Measurements from ENCODE around the gene RORC.

Gene RORC

GRCh38 chr1:151825751-151826660 is 5.6 kb downstream of the RORC start:
- DNase-seq = peak; percentile 52

- DNase-seq = no peak
Observed at GRCh38 chr1:151825204-151825603, 6.4 kb downstream of the RORC start.

GRCh38 chr1:151823175-151823574 is 8.4 kb downstream of the RORC start:
- DNase-seq = no peak

GRCh38 chr1:151822404-151822803 is 9.2 kb downstream of the RORC start:
- peak; percentile 79 for DNase-seq

- DNase-seq = no peak
Observed at GRCh38 chr1:151820940-151821339, 10.7 kb downstream of the RORC start.

GRCh38 chr1:151819976-151820623 is 11.5 kb downstream of the RORC start:
- peak; percentile 68 for DNase-seq

- DNase-seq = no peak
Observed at GRCh38 chr1:151819227-151819835, 12.3 kb downstream of the RORC start.

GRCh38 chr1:151817353-151817730 is 14.3 kb downstream of the RORC start:
- DNase-seq = no peak

- no peak for DNase-seq
Observed at GRCh38 chr1:151816548-151817352, 14.9 kb downstream of the RORC start.

GRCh38 chr1:151815716-151816327 is 15.8 kb downstream of the RORC start:
- no peak for DNase-seq

GRCh38 chr1:151814971-151815545 is 16.5 kb downstream of the RORC start:
- DNase-seq = no peak

GRCh38 chr1:151814426-151814825 is 17.2 kb downstream of the RORC start:
- no peak for DNase-seq

GRCh38 chr1:151813271-151813977 is 18.2 kb downstream of the RORC start:
- no peak for DNase-seq

- no peak for DNase-seq
Observed at GRCh38 chr1:151811181-151811580, 20.4 kb downstream of the RORC start.

- no peak for DNase-seq
Observed at GRCh38 chr1:151809985-151810556, 21.5 kb downstream of the RORC start.

GRCh38 chr1:151809290-151809984 is 22.2 kb downstream of the RORC start:
- DNase-seq = no peak

GRCh38 chr1:151807766-151808165 is 23.8 kb downstream of the RORC start:
- DNase-seq = no peak

- DNase-seq = no peak
Observed at GRCh38 chr1:151807131-151807530, 24.5 kb downstream of the RORC start.

- DNase-seq = no peak
Observed at GRCh38 chr1:151806170-151806569, 25.4 kb downstream of the RORC start.

GRCh38 chr1:151805066-151805820 is 26.4 kb downstream of the RORC start, which contains the start of gene LINGO4:
Gene LINGO4, minus strand, starts transcription at chr1:151805419. Its CDS starts 2,715 bp downstream, at chr1:151802704.
- DNase-seq = no peak

Data from activated CD4-positive, alpha-beta T cell treated with anti-CD3 and anti-CD28 coated beads for 48 hours (primary cell).